OCI-LY3 (cell line): ENCODE results near the gene HDAC7.

Experiments used
- CTCF ChIP-seq: fragments of 200-600, 300-600 bp; sonication (generic); IDR thresholded peaks from 2 replicates; pipeline ENCODE4 v1.5.1; 2014; ENCODE audit warnings: antibody characterized with exemption, low read length, low read depth
- EZH2phosphoT487 ChIP-seq: fragments of 200-600 bp; shearing (Covaris generic); IDR thresholded peaks from 2 replicates; pipeline ENCODE4 v1.6.1; 2018; ENCODE audit warnings: antibody characterized with exemption, mixed run types, low read depth

GRCh38 chr12:47812797-47813510 is 6.7 kb downstream of the HDAC7 start:
- peak; percentile 9; the same call in 1 of the 2 replicates for TF ChIP-seq CTCF
- TF ChIP-seq EZH2phosphoT487, result no peak
